Stimulated activated naive CD4-positive, alpha-beta T cell (primary cell): ENCODE data around the gene NQO2.
"Not testable (repeated sequence)": the region's sequence is repeated elsewhere in the genome, so short reads cannot be mapped to it uniquely, and the experiment has no call there.

Experiments
- DNase-seq, 6 experiments: peaks; one replicate each; lab custom pipeline; 2025; lab: John Stamatoyannopoulos, UW

Gene NQO2

DNA sequence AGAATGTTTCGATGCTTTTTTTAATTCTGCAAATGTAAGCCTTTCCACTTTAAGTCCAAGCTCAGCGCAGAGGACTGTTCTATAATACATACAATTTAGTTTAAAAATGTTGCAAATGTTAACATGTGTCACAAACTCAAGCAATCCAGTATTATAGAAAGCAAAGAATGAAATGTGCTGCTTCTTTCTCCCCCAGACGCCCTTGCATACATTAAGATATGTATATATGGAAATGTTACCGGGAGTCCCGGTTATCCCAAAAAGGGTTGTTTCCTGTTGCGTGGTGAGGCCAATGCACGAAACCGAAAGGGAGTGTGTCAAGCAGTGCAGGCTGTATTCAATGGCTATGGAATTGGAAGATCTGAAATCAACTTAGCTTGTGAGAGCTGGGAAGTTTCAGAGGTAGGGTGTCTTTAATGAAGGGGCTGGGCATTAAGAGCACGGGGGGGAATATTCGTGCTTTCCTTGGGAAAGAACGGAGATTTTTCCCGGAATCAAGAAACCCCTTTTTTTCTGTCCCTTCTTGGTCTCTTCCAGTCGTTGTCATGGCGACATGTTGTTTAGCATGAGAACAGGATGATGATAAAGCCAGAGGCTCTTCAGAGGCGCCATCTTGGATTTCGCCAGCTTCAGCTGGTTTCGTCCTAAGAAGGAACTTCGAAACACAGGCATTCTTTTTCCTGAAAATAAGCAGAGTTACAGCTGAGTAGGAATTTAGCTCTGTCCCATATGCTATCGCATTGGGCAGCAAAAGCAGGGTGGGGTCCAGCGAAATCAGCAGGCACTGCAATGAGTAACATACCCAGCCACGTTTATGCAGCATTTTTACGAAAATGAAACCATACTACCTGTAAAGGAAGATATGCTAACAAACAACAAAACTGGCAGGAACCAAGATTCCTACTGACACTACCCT is 10.1 kb upstream of the NQO2 start:
- peak; percentile 74 to 98 (median 92) for DNase-seq

DNA sequence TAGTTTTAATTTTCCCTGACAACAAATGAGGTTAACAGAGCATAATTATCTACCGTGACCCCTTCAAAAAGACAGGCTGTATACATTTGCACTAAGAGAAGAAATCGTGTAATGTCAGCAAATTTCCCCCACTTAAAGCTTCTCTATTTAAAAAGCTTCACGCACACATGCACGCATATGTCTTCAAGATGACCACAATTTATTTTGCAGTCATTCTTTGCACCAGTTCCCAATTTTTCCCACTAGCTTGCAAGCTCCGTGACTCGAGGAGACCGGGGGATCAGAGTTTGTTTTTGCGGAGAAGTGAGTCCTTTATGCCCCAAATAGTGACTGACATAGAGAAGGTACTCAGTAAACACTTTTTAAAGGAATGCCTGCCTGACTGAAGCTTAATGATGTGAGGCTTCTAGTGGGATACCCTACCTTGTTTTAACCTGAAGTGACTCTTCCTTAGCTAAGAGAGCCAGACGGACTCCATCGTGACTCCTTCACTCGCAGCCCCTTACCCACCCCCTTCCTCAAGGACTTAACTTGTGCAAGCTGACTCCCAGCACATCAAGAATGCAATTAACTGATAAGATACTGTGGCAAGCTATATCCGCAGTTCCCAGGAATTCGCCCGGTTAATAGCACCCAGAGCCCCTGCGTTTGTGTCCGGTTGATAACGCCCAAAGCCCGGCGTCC is 9.3 kb upstream of the NQO2 start:
- DNase-seq: peak in 4 of 6 experiments; percentile 13 to 74 (median 56)

GRCh38 chr6:2990932-2991506 is 8.7 kb upstream of the NQO2 start:
- DNase-seq: peak in 1 of 6 experiments; percentile 29

GRCh38 chr6:2992330-2992979 is 7.2 kb upstream of the NQO2 start:
- DNase-seq: no peak

GRCh38 chr6:2993755-2994317 is 5.9 kb upstream of the NQO2 start:
- DNase-seq: no peak

- peak; percentile 39 to 85 (median 72) for DNase-seq
These were observed 1.3 kb upstream of the NQO2 start for GRCh38 chr6:2998249-2998997.

- DNase-seq: peak in 2 of 6 experiments; percentile 21 to 40
These were observed 586 bp upstream of the NQO2 start for GRCh38 chr6:2998998-2999617.

DNA sequence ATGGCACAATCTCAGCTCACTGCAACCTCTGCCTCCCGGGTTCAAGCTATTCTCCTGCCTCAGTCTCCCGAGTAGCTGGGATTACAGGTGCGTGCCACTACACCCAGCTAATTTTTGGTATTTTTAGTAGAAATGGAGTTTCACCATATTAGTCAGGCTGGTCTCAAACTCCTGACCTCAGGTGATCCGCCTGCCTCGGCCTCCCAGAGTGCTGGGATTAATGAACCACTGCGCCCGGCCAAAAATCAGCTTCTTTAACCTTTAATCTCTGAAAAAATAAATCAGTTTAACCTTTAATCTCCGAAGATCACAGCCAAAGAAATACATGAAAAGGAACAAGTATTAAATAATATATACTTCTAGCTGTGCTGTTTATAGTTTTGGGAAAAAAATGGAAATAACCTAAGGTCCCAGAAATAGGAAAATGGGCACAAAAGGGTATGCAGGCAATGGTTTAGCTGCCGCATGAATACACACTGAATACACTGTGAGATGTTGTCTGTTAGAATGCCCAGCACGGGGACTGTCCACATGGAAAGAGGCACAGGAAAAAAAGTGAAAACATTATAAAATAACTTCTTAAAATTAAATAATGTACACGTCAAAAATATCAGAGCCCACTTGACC is 1.6 kb downstream of the NQO2 start:
- no peak for DNase-seq

DNA sequence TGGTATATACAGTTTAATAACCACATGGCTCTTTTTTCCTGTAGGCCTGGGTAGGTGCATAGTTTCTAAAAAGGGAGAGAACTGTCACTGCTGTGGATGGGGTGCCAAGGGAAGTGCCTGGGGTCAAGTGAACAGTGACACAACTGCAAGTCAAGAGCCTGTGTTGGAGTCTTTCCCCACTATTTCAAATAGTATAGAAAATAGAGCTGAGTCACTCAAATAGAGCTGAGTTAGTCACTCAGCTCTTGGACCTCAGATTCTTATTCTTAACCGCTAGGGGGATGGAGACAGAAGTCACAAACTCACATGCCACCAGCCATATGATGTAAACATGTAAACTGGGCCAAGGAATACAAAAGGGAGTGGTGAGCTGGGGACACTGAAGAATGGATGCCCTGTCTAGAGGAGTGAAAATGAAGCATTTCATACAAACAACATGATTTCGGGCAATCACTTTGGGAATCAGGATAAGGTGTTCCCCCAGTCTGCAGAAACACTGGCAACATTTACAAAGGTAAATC is 2.1 kb downstream of the NQO2 start:
- peak in 2 of 6 experiments; percentile 18 to 21 for DNase-seq

DNA sequence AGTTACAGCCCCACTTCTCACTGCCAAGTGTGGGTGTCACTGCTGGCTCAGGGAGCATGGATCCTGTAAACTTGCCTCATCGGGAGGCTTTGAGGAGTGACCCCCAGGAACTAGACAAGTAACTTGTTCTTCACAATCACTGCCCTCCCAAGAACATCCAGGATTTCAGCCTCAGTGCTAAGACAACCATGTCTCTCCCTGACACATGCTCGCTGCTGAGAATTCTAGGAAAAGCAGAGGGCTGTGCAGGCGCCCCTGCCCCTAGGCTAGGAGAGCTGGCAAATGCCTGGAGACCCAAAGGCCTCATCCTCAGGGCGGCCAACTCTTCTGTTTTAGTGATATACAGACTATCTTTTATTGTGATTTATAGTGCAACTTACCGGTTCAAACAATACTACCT is 3.5 kb downstream of the NQO2 start:
- DNase-seq: not testable (repeated sequence)

GRCh38 chr6:3005077-3005476 is 5.4 kb downstream of the NQO2 start:
- no peak for DNase-seq

GRCh38 chr6:3005874-3006273 is 6.2 kb downstream of the NQO2 start:
- DNase-seq: no peak

DNA sequence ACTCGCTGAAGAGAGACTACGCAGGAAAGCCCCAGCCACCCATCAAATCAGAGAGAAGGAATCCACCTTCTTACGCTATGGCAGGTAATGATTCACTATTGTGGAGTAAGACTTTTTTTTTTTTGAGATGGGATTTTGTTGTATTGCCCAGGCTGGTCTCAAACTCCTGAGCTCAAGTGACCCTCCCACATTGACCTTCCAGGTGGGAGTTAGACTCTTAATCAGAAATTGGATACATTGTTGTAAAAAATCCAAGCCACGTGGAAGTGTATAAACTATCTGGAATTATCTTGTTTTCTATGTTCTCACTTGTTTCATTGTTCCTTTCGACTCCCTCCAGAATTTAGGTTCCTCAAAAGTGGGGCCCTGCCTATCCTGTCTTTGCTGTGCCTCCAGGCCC is 6.8 kb downstream of the NQO2 start:
- no peak for DNase-seq

- DNase-seq: no peak
These were observed 7.9 kb downstream of the NQO2 start for GRCh38 chr6:3007571-3007970.

DNA sequence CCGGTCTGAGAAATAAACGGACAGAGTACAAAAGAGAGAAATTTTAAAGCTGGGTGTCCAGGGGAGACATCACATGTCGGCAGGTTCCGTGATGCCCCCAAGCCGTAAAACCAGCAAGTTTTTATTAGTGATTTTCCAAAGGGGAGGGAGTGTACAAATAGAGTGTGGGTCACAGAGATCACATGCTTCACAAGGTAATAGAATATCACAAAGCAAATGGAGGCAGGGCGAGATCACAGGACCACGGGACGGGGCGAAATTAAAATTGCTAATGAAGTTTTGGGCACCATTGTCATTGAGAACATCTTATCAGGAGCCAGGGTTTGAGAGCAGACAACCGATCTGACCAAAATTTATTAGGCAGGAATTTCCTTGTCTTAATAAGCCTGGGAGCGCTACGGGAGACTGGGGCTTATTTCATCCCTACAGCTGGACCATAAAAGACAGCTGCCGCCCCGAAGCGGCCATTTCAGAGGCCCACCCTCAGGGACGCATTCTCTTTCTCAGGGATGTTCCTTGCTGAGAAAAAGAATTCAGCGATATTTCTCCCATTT is 9.1 kb downstream of the NQO2 start:
- DNase-seq: not testable (repeated sequence)

DNA sequence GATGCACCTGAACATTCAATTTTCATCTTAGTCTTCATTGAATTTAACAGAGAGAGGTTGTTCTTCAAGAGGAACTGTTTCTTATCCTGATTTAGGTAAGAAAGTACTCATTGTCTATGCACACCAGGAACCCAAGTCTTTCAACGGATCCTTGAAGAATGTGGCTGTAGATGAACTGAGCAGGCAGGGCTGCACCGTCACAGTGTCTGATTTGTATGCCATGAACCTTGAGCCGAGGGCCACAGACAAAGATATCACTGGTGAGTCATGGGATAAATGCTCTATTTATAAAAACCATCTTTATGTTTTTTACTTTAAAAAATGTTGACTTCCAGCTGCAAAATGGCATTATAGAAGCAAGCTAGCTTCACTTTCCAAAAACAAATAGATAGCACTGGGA is 10.2 kb downstream of the NQO2 start:
- no peak for DNase-seq

DNA sequence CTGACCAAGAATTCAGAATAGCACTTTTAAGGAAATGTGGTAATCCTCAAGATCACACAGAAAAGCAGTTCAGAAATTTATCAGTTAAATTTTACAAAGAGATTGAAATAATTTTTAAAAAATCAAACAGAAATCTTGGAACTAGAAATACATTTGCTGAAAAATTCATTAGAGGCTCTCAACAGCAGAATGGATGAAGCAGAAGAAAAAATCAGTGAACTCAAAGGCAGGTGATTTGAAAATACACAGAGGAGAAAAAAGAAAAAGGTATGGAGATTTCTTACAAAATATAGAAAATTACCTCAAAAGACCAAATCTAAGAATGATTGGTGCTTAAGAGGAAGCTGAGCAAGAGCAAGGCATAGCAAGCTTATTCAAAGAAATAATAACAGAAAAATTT is 11.5 kb downstream of the NQO2 start:
- DNase-seq: no peak

DNA sequence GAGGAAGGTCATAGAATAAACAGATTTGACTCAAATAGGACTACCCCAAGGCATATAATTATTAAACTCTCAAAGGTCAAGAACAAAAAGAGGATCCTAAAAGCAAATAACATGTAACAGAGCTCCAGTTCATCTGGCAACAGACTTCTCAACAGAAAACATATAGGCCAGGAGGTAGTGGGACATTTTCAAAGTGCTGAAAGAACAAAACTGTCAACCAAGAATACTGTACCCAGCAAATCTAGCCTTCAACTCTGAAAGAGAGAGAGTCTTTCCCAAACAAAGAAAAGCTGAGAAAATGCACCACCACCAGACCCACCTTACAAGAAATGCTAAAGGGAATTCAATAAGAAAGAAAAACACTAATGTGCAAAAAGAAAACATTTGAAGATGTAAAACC is 11.9 kb downstream of the NQO2 start:
- no peak for DNase-seq

- DNase-seq: no peak
These were observed 13.8 kb downstream of the NQO2 start for GRCh38 chr6:3013486-3013885.
